ENCODE data around the gene ZNF416. TPM values are rescaled to one million over a fixed set of nuclear protein-coding genes. Genes with fewer than 3 reads are reported as not detected.

The ZNF416 gene
- total and polyA plus RNA-seq, 2 experiments from 2014 or later: 4.3 to 11.9 TPM

DNA sequence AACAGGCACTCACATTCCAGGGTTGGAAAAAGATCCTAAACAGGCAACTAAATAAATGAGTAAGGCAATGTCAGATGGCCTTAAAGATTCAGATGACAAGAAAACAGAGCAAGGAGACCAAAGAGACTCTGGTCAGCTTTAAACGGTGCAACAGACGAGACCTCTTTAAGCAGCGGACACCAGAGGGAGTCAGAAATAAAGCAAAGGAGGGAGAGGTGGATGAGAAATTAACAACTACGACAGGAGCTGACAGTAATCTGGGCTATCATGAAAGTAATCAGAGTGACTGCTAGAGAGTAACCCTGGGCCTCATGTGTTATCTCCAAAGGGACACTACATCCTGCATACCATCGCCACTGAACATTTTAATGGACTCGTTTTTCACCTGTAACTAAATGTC lies 20.2 kb downstream of the ZNF416 start:
- Mint-ChIP-seq H3K36me3 (ENCODE audit: low read depth) (peaks cover 51% of the 10 kb centered on the region), H3K9me3 (peaks cover 39% of the 10 kb centered on the region), H3K4me3 (peak overlapping the region; percentile 99), H3K4me1 (peaks cover 11% of the 10 kb centered on the region), H3K27me3 (ENCODE audit: insufficient read depth, low read depth, poor library complexity) (peaks cover 2% of the 10 kb centered on the region), H3K27ac (no peak overlapping the region)
- peak overlapping the region; percentile 96 for H3K4me2 ChIP-seq
- peak overlapping the region; percentile 96 for H3K4me3 ChIP-seq
- 0 out of 2 replicates have a peak overlapping the region, but pooled peaks have one; percentile 93 for H2AFZ ChIP-seq
- ATAC-seq (no peak), DNase-seq (ENCODE audit: low spot score) (peak; percentile 15)
- no peak for TF ChIP-seq NANOG (IDR thresholded peaks at IDR 0.05; ENCODE audit: borderline replicate concordance)
- TF ChIP-seq ZNF462 (CRISPR knock-in tag; IDR thresholded peaks at IDR 0.05): no peak
- TF ChIP-seq CTCF (conservative IDR thresholded peaks at IDR 0.05; ENCODE audit: low read depth in 2 of 2): peak; percentile 7 to 43; a peak in 2 of 4 replicates
- no peak for TF ChIP-seq STAT1 (IDR thresholded peaks at IDR 0.05; ENCODE audit: unreplicated experiment)
- no peak for TF ChIP-seq JUNB (IDR thresholded peaks at IDR 0.05; ENCODE audit: unreplicated experiment)
- H3F3A ChIP-seq (replicated peaks; ENCODE audit: low read depth): no peaks in the 10 kb centered on the region
- peaks cover 12% of the 10 kb centered on the region for H4K20me1 ChIP-seq (replicated peaks; ENCODE audit: insufficient read depth)
- no peak overlapping the region for H3K27ac ChIP-seq (ENCODE audit: low read depth)
- peaks cover 8% of the 10 kb centered on the region; the same call in 1 of the 2 replicates for H3K9me2 ChIP-seq (ENCODE audit: insufficient read depth)
- peaks cover 6% of the 10 kb centered on the region for H3K4me1 ChIP-seq (ENCODE audit: insufficient read depth)
- no peaks in the 10 kb centered on the region for H3K27me3 ChIP-seq (ENCODE audit: insufficient read depth)
- peaks cover 21% of the 10 kb centered on the region; the same call in 1 of the 2 replicates for H3K36me3 ChIP-seq (ENCODE audit: insufficient read depth)
- H3K79me2 ChIP-seq (replicated peaks; ENCODE audit: insufficient read depth): peaks cover 22% of the 10 kb centered on the region
